GM23248 (cell line): ENCODE data around the gene KIF16B. TPM values are rescaled to one million over a fixed set of nuclear protein-coding genes. Genes with fewer than 3 reads are reported as not detected.

Experiments
- DNase-seq: peaks from one replicate; pipeline ENCODE4 v3.0.0-alpha.2; 2015
- H2AFZ ChIP-seq: fragments of 200-600 bp; sonication (generic); 2 replicates; pipeline ENCODE4 v1.6.1; 2016; ENCODE audit warnings: antibody characterized with exemption
- H3F3A ChIP-seq: fragments of 200-600 bp; sonication (generic); 2 replicates; pipeline ENCODE4 v1.6.1; 2016; ENCODE audit warnings: mild to moderate bottlenecking, antibody characterized with exemption, mixed run types; ENCODE audit not compliant: insufficient read depth
- H3K27ac ChIP-seq: fragments of 200-600 bp; sonication (generic); 2 replicates; pipeline ENCODE4 v1.5.1; 2016; ENCODE audit warnings: mild to moderate bottlenecking
- H3K27me3 ChIP-seq: fragments of 200-600 bp; sonication (generic); replicated peaks from 2 replicates; pipeline ENCODE4 v1.6.1; 2016; ENCODE audit warnings: mild to moderate bottlenecking; ENCODE audit not compliant: insufficient read depth
- H3K36me3 ChIP-seq: fragments of 200-600 bp; sonication (generic); 2 replicates; pipeline ENCODE4 v1.6.1; 2016; ENCODE audit warnings: low read depth, mild to moderate bottlenecking
- H3K4me1 ChIP-seq: fragments of 200-600 bp; sonication (generic); 2 replicates; pipeline ENCODE4 v1.6.1; 2016; ENCODE audit warnings: mild to moderate bottlenecking; ENCODE audit not compliant: insufficient read depth
- H3K4me2 ChIP-seq: fragments of 200-600 bp; sonication (generic); one replicate; pipeline ENCODE4 v1.6.1; 2016; ENCODE audit warnings: mild to moderate bottlenecking; ENCODE audit not compliant: unreplicated experiment
- H3K4me3 ChIP-seq: fragments of 200-600 bp; sonication (generic); 2 replicates; pipeline ENCODE4 v1.5.1; 2016; ENCODE audit warnings: mild to moderate bottlenecking
- H3K79me2 ChIP-seq: fragments of 200-600 bp; sonication (generic); 2 replicates; pipeline ENCODE4 v1.6.1; 2016; ENCODE audit warnings: mild to moderate bottlenecking; ENCODE audit not compliant: insufficient read depth
- H3K9ac ChIP-seq: fragments of 200-600 bp; sonication (generic); 2 replicates; pipeline ENCODE4 v1.6.1; 2016; ENCODE audit warnings: mild to moderate bottlenecking
- H3K9me2 ChIP-seq: fragments of 200-600 bp; sonication (generic); 2 replicates; pipeline ENCODE4 v1.6.1; 2016; ENCODE audit warnings: mixed run types, mild to moderate bottlenecking, moderate library complexity; ENCODE audit not compliant: insufficient read depth
- H3K9me3 ChIP-seq: fragments of 200-600 bp; sonication (generic); one replicate; pipeline ENCODE4 v1.6.1; 2017; ENCODE audit warnings: low read depth
- H4K20me1 ChIP-seq: fragments of 200-600 bp; sonication (generic); 2 replicates; pipeline ENCODE4 v1.6.0; 2016; ENCODE audit not compliant: insufficient read depth
- EZH2 ChIP-seq: fragments of 200-600 bp; sonication (generic); IDR thresholded peaks from 2 replicates; pipeline ENCODE4 v1.6.1; 2018; ENCODE audit warnings: antibody characterized with exemption, mild to moderate bottlenecking; ENCODE audit not compliant: insufficient read depth, poor library complexity, severe bottlenecking
- EZH2phosphoT487 ChIP-seq: fragments of 200-600 bp; sonication (generic); IDR thresholded peaks from 2 replicates; pipeline ENCODE4 v1.6.1; 2018; ENCODE audit warnings: antibody characterized with exemption, moderate library complexity, mild to moderate bottlenecking, low read depth; ENCODE audit not compliant: insufficient read depth
- WGBS, 2 experiments: methylation state at CpG; one replicate each; pipeline ENCODE4 v1.1.6; 2015 to 2017; ENCODE audit warnings: low lambda C conversion rate in 2 of 2, low coverage in 1 of 2; ENCODE audit errors: missing lambda C conversion rate in 2 of 2; 5-methylcytosine and 5-hydroxymethylcytosine counted together
- in situ Hi-C: fragments of 300-500 bp; cut with MboI; formaldehyde crosslinking; loops from 2 replicates; pipeline ENCODE4 v1.15.0; 2020
- polyA plus RNA-seq: library from polyadenylated mRNA; unstranded; fragments of >200 nt; fragmentation: Nextera tagmentation; extraction: Ambion mirVana; gene quantifications from 2 replicates; pipeline ENCODE4 v1.2.1, GENCODE V29; 2016
- total RNA-seq: library from RNA; depleted of rRNA; stranded (reverse); fragments of >200 nt; shearing (Covaris generic); gene quantifications from 2 replicates; pipeline ENCODE4 v1.2.3, GENCODE V29; 2014

The KIF16B gene
- total and polyA plus RNA-seq, 2 experiments from 2014 or later = 1.7 to 2.6 TPM

DNA sequence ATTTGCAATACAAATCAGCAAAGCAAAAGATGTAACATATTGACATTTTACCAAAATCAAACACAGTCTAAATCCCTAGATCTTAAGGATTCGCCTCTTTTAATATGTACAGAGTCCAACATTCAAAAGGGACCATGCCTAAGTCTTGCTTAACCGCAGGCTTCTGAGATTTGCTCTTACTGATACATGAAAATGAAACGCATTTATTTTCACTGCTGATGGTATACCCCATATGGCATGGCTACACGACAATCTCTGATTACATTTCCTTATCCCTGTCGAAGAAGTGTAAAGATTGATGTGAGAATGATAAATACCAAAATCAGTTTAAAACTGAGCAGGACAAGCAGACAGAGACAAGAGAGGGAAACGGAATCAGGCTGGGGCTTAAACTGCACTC is 75.4 kb downstream of the KIF16B start:
- no peak for DNase-seq
- Histone ChIP-seq H3K79me2 (no peaks in the 10 kb centered on the region), H4K20me1 (no peaks in the 10 kb centered on the region), H2AFZ (no peak overlapping the region), H3K4me3 (no peak overlapping the region), H3K4me1 (peaks cover 7% of the 10 kb centered on the region; the same call in 1 of the 2 replicates), H3K36me3 (no peaks in the 10 kb centered on the region), H3K9me2 (no peaks in the 10 kb centered on the region), H3K9ac (no peak overlapping the region), H3K27me3 (no peaks in the 10 kb centered on the region), H3K4me2 (no peak overlapping the region), H3K27ac (no peak overlapping the region), H3K9me3 (no peaks in the 10 kb centered on the region), H3F3A (no peaks in the 10 kb centered on the region)
- TF ChIP-seq EZH2phosphoT487 = no peak
- TF ChIP-seq EZH2 = no peak
- 81 to 88% methylated on average over 6 of the region's 6 CpGs for WGBS, 2 experiments
- in situ Hi-C loops = no loop called here

DNA sequence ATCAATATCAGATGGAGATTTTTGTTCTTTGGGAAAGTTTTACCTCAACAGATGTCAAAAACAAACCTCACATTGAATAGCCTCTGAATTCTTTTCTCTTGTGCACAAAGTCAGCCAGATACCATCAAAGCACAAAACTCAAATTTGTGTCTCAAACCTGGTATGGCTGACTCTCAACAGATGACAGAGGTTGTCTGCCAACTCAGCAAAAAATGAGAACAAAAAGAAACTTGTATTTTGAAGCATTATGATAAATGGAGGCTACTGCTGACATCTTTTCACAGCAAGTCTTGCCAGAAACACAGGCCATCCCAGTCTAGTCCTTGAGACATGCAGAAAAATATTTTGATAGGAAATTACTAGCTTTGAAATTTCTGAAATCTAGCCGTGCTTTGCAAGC is 79.8 kb downstream of the KIF16B start:
- H3K9me3 ChIP-seq = no peaks in the 10 kb centered on the region
- no peak for DNase-seq
- H3K27ac ChIP-seq = no peak overlapping the region
- H3K4me1 ChIP-seq = peaks cover 5% of the 10 kb centered on the region; the same call in 1 of the 2 replicates
- no peak overlapping the region for H3K9ac ChIP-seq
- H3K9me2 ChIP-seq = no peaks in the 10 kb centered on the region
- TF ChIP-seq EZH2phosphoT487 (no peak), EZH2 (no peak)
- in situ Hi-C loops = no loop called here
- H3K27me3 ChIP-seq = no peaks in the 10 kb centered on the region
- no peaks in the 10 kb centered on the region for H3F3A ChIP-seq
- WGBS, 2 experiments = 87 to 91% methylated on average over 1 of the region's 1 CpG
- no peak overlapping the region for H3K4me3 ChIP-seq
- no peaks in the 10 kb centered on the region for H3K79me2 ChIP-seq
- no peaks in the 10 kb centered on the region for H4K20me1 ChIP-seq
- no peak overlapping the region for H3K4me2 ChIP-seq
- no peak overlapping the region for H2AFZ ChIP-seq
- no peaks in the 10 kb centered on the region for H3K36me3 ChIP-seq

DNA sequence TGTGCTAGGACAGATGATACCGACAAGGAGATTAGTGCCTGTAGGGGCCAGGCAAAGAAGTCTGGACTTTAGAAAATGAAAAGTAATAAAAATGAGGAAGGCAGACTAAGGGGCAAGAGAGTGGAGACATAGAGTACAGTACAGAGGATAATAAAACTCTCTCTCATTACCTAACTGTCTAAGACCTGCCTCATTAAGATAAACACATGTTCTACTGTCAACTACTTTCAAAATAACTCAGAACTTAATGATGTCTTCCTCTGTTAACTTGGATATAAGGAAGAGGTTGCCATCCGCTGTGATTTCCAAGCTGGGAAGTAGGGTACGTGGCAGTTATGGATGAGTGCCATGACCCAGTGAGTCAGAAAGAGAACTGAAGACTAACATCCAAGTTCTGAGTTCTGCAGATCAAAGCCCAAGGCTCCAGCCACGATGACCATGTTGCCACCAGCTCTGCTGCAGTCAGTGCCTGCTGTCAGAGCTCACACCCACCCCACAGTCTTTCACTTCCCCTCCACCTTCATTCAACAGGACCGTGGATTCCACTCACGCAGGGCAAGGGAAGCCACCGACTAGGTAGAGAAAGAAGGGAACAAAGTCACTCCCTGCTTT is 81.8 kb downstream of the KIF16B start:
- WGBS, 2 experiments = 60 to 61% methylated on average over 7 of the region's 7 CpGs
- TF ChIP-seq EZH2phosphoT487 (no peak), EZH2 (no peak)
- Histone ChIP-seq H3K27ac (peak overlapping the region; percentile 40; the same call in 1 of the 2 replicates), H3K9ac (no peak overlapping the region), H3K79me2 (no peaks in the 10 kb centered on the region), H3K4me1 (peaks cover 5% of the 10 kb centered on the region; the same call in 1 of the 2 replicates), H3K36me3 (no peaks in the 10 kb centered on the region), H3K4me2 (no peak overlapping the region), H3K27me3 (no peaks in the 10 kb centered on the region), H2AFZ (peak overlapping the region; percentile 21; the same call in 1 of the 2 replicates), H3K4me3 (no peak overlapping the region), H3F3A (no peaks in the 10 kb centered on the region), H3K9me2 (no peaks in the 10 kb centered on the region), H3K9me3 (no peaks in the 10 kb centered on the region), H4K20me1 (no peaks in the 10 kb centered on the region)
- peak; percentile 65 for DNase-seq
- in situ Hi-C loops = no loop called here

DNA sequence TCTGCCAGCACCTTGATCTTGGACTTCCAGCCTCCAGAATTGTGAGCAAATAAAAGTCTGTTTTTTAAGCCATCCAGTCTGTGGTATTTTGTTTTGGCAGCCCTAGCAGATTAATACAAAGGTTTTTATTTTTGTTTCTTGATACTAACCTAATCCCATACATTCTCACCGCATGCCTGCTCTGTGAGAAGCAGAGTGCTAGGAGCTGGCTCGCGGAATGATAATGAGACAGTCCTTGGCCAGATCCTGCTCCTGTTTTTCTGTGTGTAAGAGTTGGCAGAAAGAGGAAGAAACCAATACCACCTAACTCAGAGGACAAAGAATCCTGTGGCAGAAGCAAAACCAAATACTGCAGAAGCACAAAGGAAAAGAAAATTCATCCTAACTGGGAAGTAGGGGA is 82.6 kb downstream of the KIF16B start:
- 0 out of 2 replicates have a peak overlapping the region, but pooled peaks have one; percentile 21 for H2AFZ ChIP-seq

More for the DNA sequence above, 82.6 kb downstream of the KIF16B start:
- no peaks in the 10 kb centered on the region for H4K20me1 ChIP-seq
- no peak overlapping the region for H3K9ac ChIP-seq
- no peak overlapping the region for H3K4me3 ChIP-seq
- TF ChIP-seq EZH2 (no peak), EZH2phosphoT487 (no peak)
- DNase-seq = no peak
- H3K9me2 ChIP-seq = no peaks in the 10 kb centered on the region
- peaks cover 5% of the 10 kb centered on the region; the same call in 1 of the 2 replicates for H3K4me1 ChIP-seq
- H3K9me3 ChIP-seq = no peaks in the 10 kb centered on the region
- no peaks in the 10 kb centered on the region for H3K27me3 ChIP-seq
- WGBS, 2 experiments = 98 to 99% methylated on average over 3 of the region's 3 CpGs
- no peaks in the 10 kb centered on the region for H3K79me2 ChIP-seq
- in situ Hi-C loops = no loop called here
- H3K4me2 ChIP-seq = no peak overlapping the region
- H3K36me3 ChIP-seq = no peaks in the 10 kb centered on the region
- H3K27ac ChIP-seq = no peak overlapping the region
- H3F3A ChIP-seq = no peaks in the 10 kb centered on the region
